ENCODE data around the gene NAE1. TPM values are rescaled to one million over a fixed set of nuclear protein-coding genes. Genes with fewer than 3 reads are reported as not detected.

NAE1 gene
- 10 to 100 TPM; 89.1 to 91.2 TPM for total RNA-seq
- 52.7 TPM for polyA plus RNA-seq (2013, experiment 1 of 2)
- 49.6 TPM for polyA plus RNA-seq (2013, experiment 2 of 2)
- total RNA-seq = 43.0 to 193 (median 83.2) reads per million in 172 experiments

DNA sequence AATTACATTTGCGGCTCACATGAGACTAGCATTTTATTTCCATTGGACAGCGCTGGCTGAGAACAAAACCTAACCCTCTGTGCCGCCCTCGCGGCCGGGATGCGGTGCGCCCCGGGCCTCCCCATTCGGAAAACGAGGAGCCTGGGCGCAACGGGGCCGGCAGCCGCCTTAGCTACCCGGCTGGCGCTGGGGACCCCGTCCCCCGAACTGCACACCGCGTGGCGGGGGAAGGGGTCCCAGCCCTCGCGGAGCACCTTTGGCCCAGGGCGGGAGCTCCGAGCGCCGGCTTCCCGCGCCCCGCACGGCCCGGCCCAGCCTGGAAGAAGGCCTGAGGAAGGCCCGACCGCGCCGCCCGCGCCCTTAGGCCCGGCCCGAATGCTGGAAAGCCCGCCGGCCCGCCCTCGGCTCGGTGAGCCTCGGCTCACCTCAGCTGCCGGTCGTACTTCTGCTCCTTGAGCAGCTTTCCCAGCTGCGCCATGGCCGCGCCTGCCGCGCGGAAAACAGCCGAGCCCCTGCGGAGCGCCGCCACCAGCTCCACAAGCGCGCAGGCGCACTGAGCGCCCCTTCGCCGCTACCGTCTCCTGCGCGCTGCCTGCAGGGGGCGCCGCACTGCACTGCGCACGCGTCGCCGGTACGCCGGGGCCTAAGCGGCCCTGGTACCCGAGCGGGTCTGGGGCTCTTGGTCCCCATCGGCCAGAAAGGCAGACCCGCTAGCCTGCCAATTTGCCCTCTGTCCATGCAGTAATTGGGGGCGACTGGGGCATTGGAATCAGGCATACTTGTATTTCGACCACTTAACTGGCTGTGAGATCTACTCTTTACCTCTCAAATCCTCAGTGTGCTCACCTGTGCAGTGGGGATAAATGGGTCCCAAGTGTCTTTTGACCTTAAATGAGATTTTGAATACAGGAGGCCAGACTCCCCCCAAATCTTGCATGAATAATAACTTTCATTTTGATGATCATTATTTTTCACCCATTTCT lies at the start of gene NAE1:
Gene NAE1, minus strand, starts transcription at position 555 of the 983 bp plus-strand sequence. Its CDS starts 77 bp downstream, at position 478.
- ATAC-seq (ENCODE audit: poor library complexity) (peak; percentile 94), DNase-seq (peak; percentile 76 to 97 (median 88))
- ChIA-PET POLR2A (interaction anchor here (0.5 to 2.9 kb wide), 28 partner anchors 9 to 1619 kb away, joined by 3 to 32 read pairs (median 4); partner anchors contain the start of genes CKLF, DYNC1LI2 and PDP2), CTCF (interaction anchor here (0.6 to 3.8 kb wide), 22 partner anchors 10 to 417 kb away, joined by 3 to 49 read pairs (median 4); partner anchors contain the start of genes DYNC1LI2, FHOD1 and PDP2)
- Histone ChIP-seq H3K4me3 (ENCODE audit: low read length) (peak within 1 kb of the TSS; percentile 68), H3K27me3 (ENCODE audit: control insufficient read depth in 1 of 2, insufficient read depth in 2 of 2, low read length in 2 of 2) (peaks cover 0 to 4% of the 10 kb centered on the region in 2 experiments), H3K27ac (ENCODE audit: low read depth in 1 of 2, low read length in 2 of 2) (peak within 1 kb of the TSS in 1 of 2 donors; percentile 55), H3K36me3 (ENCODE audit: insufficient read depth, low read length) (peaks cover 13% of the 10 kb centered on the region), H3K9me3 (ENCODE audit: control insufficient read depth in 1 of 2, insufficient read depth in 1 of 2, low read length in 2 of 2) (no peaks in the 10 kb centered on the region), H3K4me1 (ENCODE audit: insufficient read depth, low read length) (peaks cover 32% of the 10 kb centered on the region)
- peak within 1 kb of the TSS; percentile 84 for H3K4me3 Mint-ChIP-seq
- intact Hi-C loops (cut with DNase I, micrococcal nuclease) = loop anchor here (2.0 kb wide), 2 partner anchors 38 to 80 kb away; partner anchors contain the start of gene DYNC1LI2 (in 1 of the 2)
- H3K36me3 Mint-ChIP-seq (ENCODE audit: low read depth) = peaks cover 33% of the 10 kb centered on the region
- peak within 1 kb of the TSS; percentile 67 for H3K27ac Mint-ChIP-seq
- no peaks in the 10 kb centered on the region for H3K27me3 Mint-ChIP-seq
- no peaks in the 10 kb centered on the region for H3K9me3 Mint-ChIP-seq
- TF ChIP-seq, protein P1, sequence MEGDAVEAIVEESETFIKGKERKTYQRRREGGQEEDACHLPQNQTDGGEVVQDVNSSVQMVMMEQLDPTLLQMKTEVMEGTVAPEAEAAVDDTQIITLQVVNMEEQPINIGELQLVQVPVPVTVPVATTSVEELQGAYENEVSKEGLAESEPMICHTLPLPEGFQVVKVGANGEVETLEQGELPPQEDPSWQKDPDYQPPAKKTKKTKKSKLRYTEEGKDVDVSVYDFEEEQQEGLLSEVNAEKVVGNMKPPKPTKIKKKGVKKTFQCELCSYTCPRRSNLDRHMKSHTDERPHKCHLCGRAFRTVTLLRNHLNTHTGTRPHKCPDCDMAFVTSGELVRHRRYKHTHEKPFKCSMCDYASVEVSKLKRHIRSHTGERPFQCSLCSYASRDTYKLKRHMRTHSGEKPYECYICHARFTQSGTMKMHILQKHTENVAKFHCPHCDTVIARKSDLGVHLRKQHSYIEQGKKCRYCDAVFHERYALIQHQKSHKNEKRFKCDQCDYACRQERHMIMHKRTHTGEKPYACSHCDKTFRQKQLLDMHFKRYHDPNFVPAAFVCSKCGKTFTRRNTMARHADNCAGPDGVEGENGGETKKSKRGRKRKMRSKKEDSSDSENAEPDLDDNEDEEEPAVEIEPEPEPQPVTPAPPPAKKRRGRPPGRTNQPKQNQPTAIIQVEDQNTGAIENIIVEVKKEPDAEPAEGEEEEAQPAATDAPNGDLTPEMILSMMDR (IDR thresholded peaks at IDR 0.05) = peak; percentile 98
- H3K4me1 Mint-ChIP-seq (ENCODE audit: low read depth) = peaks cover 38% of the 10 kb centered on the region

DNA sequence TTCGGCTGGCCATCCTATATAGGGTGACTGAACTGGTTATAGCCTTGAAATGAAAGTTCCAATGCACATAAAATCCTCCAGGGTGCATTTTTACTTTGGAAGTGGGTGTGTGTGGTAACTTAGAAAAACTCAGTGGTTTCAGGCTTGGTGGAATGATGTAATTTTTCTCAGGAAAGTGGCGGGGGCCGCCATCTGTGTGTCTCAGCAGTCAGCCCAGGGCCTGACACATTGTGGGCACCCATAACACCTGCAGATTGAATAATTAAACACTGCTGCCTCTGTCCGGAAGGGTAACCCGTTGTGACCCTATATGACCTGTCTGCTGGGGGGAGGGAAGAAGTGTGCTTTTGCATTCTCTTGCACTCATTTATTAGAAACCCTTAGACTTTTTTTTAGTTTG lies 47.3 kb upstream of the NAE1 start:
- Mint-ChIP-seq H3K27ac (no peak overlapping the region), H3K36me3 (ENCODE audit: low read depth) (peaks cover 4% of the 10 kb centered on the region), H3K9me3 (no peaks in the 10 kb centered on the region), H3K4me3 (peak overlapping the region; percentile 83), H3K4me1 (ENCODE audit: low read depth) (peaks cover 44% of the 10 kb centered on the region), H3K27me3 (no peaks in the 10 kb centered on the region)
- TF ChIP-seq, protein P1 (IDR thresholded peaks at IDR 0.05) = no peak
- no peaks in the 10 kb centered on the region for H3K9me3 ChIP-seq (ENCODE audit: control insufficient read depth in 1 of 2, insufficient read depth in 1 of 2, low read length in 2 of 2)
- ATAC-seq (ENCODE audit: poor library complexity) (no peak), DNase-seq (peak in 2 of 14 experiments; percentile 22 to 37)
- ChIA-PET CTCF (interaction anchor here (0.9 kb wide), 1 partner anchor 10 kb away, joined by 5 read pairs; no protein-coding TSS in a partner anchor), POLR2A (no interaction called here)
- intact Hi-C loops (cut with DNase I, micrococcal nuclease) = no loop called here
- H3K27ac ChIP-seq (ENCODE audit: low read depth in 1 of 2, low read length in 2 of 2) = no peak overlapping the region
- H3K36me3 ChIP-seq (ENCODE audit: insufficient read depth, low read length) = no peaks in the 10 kb centered on the region
- H3K4me3 ChIP-seq (ENCODE audit: low read length) = no peak overlapping the region
- H3K27me3 ChIP-seq (ENCODE audit: control insufficient read depth in 1 of 2, insufficient read depth in 2 of 2, low read length in 2 of 2) = no peaks in the 10 kb centered on the region
- H3K4me1 ChIP-seq (ENCODE audit: insufficient read depth, low read length) = peaks cover 49% of the 10 kb centered on the region

DNA sequence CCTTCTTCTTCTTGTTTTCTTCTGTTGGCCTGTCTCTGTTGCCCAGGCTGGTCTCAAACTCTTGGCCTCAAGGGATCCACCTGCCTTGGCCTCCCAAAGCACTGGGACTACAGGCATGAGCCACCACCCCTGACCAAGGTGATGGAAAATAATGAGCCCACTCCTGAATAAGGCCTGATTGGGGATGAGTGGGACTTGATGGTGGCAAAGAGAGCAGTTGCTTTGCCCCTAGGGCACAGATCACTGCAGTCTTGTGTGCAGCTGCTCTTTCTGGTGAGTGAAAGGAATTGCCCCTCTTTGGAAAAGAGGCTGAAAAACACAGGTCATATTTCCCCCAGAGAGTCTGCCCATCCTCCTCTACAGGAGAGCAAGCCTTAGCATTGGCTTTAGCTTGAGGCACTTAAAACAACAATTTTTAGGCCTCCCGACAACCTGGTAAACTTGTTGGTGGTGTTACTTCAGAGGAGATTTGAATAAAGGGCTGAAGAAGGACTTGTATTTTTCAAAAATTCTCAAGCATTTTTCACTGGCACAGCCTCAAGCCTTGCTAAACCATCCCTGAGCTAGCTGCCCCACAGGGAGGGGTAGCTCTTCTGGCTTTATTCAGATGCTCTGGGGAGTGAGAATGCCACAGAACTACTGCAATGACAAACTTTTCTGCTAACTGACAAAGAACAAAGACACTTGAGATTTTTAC lies 43.5 kb upstream of the NAE1 start:
- intact Hi-C loops (cut with DNase I, micrococcal nuclease) = loop anchor here in 1 of 2 experiments (5.0 kb wide), 1 partner anchor 312 kb away; no protein-coding TSS in a partner anchor
- H3K36me3 Mint-ChIP-seq (ENCODE audit: low read depth) = no peaks in the 10 kb centered on the region
- CTCF ChIA-PET = interaction anchor here (3.7 kb wide), 1 partner anchor 43 kb away, joined by 39 read pairs; the partner anchor contains the start of gene NAE1

More for the DNA sequence above, 43.5 kb upstream of the NAE1 start:
- ATAC-seq (ENCODE audit: poor library complexity) = no peak
- POLR2A ChIA-PET = interaction anchor here (0.6 to 2.2 kb wide), 2 partner anchors 44 to 45 kb away, joined by 4 to 20 read pairs; partner anchors contain the start of gene NAE1
- peak overlapping the region in 1 of 2 donors; percentile 29 for H3K27ac ChIP-seq (ENCODE audit: low read depth in 1 of 2, low read length in 2 of 2)
- Mint-ChIP-seq H3K4me3 (peak overlapping the region; percentile 54), H3K4me1 (ENCODE audit: low read depth) (peaks cover 27% of the 10 kb centered on the region), H3K27ac (peak overlapping the region; percentile 76), H3K9me3 (no peaks in the 10 kb centered on the region), H3K27me3 (no peaks in the 10 kb centered on the region)
- H3K36me3 ChIP-seq (ENCODE audit: insufficient read depth, low read length) = no peaks in the 10 kb centered on the region
- H3K4me3 ChIP-seq (ENCODE audit: low read length) = no peak overlapping the region
- DNase-seq = no peak
- no peaks in the 10 kb centered on the region for H3K9me3 ChIP-seq (ENCODE audit: control insufficient read depth in 1 of 2, insufficient read depth in 1 of 2, low read length in 2 of 2)
- H3K4me1 ChIP-seq (ENCODE audit: insufficient read depth, low read length) = peaks cover 26% of the 10 kb centered on the region
- no peaks in the 10 kb centered on the region for H3K27me3 ChIP-seq (ENCODE audit: control insufficient read depth in 1 of 2, insufficient read depth in 2 of 2, low read length in 2 of 2)
- TF ChIP-seq, protein P1 (IDR thresholded peaks at IDR 0.05) = no peak
